GM12878 (cell line): ENCODE results near the gene ASB2.

ENCODE experiments used
- BHLHE40 ChIP-seq, 2 experiments: fragments of 450-650 bp in 1 of 2; IDR thresholded peaks; 2 replicates each; pipeline ENCODE4 v1.6.1; 2011 to 2017; ENCODE audit warnings: low read depth in 2 of 2, borderline replicate concordance in 1 of 2, improper control_type of control experiment in 1 of 2, low read length in 1 of 2, mild to moderate bottlenecking in 1 of 2
- EZH2 ChIP-seq: IDR thresholded peaks from 2 replicates; pipeline ENCODE4 v1.6.1; 2012; ENCODE audit warnings: low read depth, mild to moderate bottlenecking, control low read depth, inconsistent platforms, low read length, borderline replicate concordance; ENCODE audit not compliant: control insufficient read depth
- HCFC1 ChIP-seq: fragments of 150-350 bp; IDR thresholded peaks from 2 replicates; pipeline ENCODE4 v1.6.1; 2014; ENCODE audit warnings: low read length
- JUNB ChIP-seq: IDR thresholded peaks from 2 replicates; pipeline ENCODE4 v1.6.1; 2016; ENCODE audit warnings: antibody characterized with exemption, mild to moderate bottlenecking
- NBN ChIP-seq: fragments of 450-650 bp; IDR thresholded peaks from 2 replicates; pipeline ENCODE4 v1.6.1; 2016
- POLR2A ChIP-seq: IDR thresholded peaks from 2 replicates; pipeline ENCODE4 v1.6.1; 2011; ENCODE audit warnings: low read depth, mild to moderate bottlenecking, low read length
- SMC3 ChIP-seq: IDR thresholded peaks from 2 replicates; pipeline ENCODE4 v1.6.1; 2011; ENCODE audit warnings: low read length, improper control_type of control experiment, borderline replicate concordance
- SP1 ChIP-seq: IDR thresholded peaks from one replicate; pipeline ENCODE4 v1.6.1; 2011; ENCODE audit warnings: low read depth, low read length
- TARDBP ChIP-seq: IDR thresholded peaks from 2 replicates; pipeline ENCODE4 v1.6.1; 2016; ENCODE audit warnings: borderline replicate concordance
- TF ChIP-seq, protein P1 (sequence below): fragments of 150-350 bp; IDR thresholded peaks from 2 replicates; pipeline ENCODE4 v1.6.1; 2016; ENCODE audit warnings: low read depth, low read length

- TF ChIP-seq, protein P1, sequence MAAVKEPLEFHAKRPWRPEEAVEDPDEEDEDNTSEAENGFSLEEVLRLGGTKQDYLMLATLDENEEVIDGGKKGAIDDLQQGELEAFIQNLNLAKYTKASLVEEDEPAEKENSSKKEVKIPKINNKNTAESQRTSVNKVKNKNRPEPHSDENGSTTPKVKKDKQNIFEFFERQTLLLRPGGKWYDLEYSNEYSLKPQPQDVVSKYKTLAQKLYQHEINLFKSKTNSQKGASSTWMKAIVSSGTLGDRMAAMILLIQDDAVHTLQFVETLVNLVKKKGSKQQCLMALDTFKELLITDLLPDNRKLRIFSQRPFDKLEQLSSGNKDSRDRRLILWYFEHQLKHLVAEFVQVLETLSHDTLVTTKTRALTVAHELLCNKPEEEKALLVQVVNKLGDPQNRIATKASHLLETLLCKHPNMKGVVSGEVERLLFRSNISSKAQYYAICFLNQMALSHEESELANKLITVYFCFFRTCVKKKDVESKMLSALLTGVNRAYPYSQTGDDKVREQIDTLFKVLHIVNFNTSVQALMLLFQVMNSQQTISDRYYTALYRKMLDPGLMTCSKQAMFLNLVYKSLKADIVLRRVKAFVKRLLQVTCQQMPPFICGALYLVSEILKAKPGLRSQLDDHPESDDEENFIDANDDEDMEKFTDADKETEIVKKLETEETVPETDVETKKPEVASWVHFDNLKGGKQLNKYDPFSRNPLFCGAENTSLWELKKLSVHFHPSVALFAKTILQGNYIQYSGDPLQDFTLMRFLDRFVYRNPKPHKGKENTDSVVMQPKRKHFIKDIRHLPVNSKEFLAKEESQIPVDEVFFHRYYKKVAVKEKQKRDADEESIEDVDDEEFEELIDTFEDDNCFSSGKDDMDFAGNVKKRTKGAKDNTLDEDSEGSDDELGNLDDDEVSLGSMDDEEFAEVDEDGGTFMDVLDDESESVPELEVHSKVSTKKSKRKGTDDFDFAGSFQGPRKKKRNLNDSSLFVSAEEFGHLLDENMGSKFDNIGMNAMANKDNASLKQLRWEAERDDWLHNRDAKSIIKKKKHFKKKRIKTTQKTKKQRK = no peak
- TF ChIP-seq JUNB (no peak), POLR2A (no peak), SP1 (no peak), BHLHE40 (IDR thresholded peaks at IDR 0.05; ENCODE audit: borderline replicate concordance in 1 of 2, low read depth in 2 of 2, low read length in 1 of 2) (no peak), TARDBP (no peak), HCFC1 (no peak), EZH2 (no peak), SMC3 (no peak), NBN (no peak)
These were observed 77.6 kb downstream of the ASB2 start for GRCh38 chr14:93898731-93899130.
